IPS-NIHi11 (cell line): ENCODE results near the gene PHACTR1.
"Not testable (repeated sequence)": the region's sequence is repeated elsewhere in the genome, so short reads cannot be mapped to it uniquely, and the experiment has no call there.

Source experiments
- DNase-seq: peaks from one replicate; pipeline ENCODE4 v3.0.0; 2012; ENCODE audit warnings: mixed read lengths, low spot score

The PHACTR1 gene

DNA sequence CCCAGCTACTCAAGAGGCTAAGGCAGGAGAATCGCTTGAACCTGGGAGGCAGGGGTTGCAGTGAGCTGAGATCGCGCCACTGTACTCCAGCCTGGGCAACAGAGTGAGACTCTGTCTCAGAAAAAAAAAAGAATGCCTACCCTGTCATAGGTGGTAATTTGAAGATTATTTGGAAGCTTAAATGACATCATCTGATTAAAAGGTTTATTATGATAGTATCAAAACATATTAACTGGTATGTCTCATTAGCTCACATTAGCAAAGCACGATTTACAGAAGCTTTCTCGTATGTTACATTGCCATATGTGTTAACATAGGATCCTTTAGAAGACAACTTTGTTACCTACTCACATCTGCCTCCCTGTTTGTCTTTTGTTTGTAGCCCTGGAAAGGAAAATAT lies 443.3 kb downstream of the PHACTR1 start:
- not testable (repeated sequence) for DNase-seq

- no peak for DNase-seq
Measured at GRCh38 chr6:13163161-13163944, 446.8 kb downstream of the PHACTR1 start.

DNA sequence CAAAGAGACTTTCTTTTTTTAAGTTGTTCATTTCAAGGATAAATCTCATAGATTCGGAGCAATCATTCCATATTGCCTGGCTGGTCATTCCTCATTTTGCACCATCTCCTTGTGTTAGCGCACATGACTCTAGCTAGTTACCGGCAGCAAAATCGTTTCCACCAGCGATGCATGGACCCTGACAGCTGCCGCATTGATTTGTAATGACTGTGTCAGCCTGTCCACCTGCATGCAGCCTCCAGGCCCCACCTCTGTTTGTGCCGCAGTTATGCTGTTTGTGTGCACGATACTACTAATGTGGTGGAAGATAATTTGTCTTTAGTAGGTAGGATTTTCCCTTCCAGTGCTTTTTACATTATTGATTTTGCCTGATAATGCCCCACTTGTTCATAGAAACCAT lies 447.7 kb downstream of the PHACTR1 start:
- no peak for DNase-seq

DNA sequence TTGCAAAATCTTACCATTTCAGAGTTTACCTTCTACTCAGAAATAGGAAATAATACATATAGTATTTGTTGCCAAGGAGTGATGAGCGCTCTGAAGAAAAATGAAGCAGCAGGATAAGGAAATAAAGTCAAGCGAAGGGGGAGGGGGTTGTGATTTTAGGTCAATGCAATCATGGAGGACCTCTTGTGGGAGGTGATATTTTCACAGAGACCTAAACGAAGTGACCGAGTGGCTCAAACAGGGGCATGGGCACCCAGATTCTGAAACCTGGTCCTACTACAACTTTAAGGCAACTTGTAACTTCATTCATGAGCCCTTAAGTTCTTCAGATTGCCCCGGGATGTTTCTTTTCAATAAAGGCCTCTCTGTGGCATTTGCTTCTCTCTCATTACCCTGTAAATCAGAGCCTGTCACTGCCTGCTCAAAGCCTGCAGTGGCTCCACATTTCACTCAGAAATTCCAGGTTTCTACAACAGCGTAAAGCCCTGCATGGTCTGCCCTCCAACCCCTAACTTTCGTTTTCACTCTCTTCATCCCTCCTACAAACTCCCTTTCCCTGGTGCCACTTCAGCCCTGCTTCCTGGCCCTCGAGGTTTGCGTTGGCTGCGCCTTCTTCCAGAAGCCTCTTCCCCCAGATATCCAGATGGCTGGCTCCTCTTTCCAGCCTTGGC lies 449.1 kb downstream of the PHACTR1 start:
- DNase-seq: no peak

- DNase-seq: no peak
Measured at GRCh38 chr6:13166269-13166668, 449.7 kb downstream of the PHACTR1 start.

GRCh38 chr6:13166916-13167315 lies 450.3 kb downstream of the PHACTR1 start:
- no peak for DNase-seq

DNA sequence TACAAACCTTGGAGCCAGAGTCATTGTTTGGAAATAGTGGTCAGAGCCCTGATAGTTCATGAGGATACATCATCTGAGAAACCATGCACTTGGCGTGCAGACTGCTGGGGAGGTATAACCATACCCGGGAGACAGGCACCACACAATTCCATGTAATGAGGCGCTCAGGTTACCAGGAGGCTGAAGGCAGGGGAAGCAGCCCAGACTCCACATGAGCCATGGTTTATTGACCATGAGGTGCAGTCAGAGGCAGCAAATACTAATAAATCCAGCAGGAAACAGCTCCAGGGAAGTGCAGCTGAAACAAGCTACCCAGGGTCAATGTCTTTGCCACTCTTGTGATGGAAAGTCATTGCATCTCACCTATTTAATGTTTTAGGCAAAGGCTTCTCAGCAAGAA lies 455.7 kb downstream of the PHACTR1 start:
- no peak for DNase-seq

- no peak for DNase-seq
Measured at GRCh38 chr6:13175087-13175486, 458.5 kb downstream of the PHACTR1 start.

- peak; percentile 64 for DNase-seq
Measured at GRCh38 chr6:13175759-13176158, 459.2 kb downstream of the PHACTR1 start.

- no peak for DNase-seq
Measured at GRCh38 chr6:13177664-13178063, 461.1 kb downstream of the PHACTR1 start.

DNA sequence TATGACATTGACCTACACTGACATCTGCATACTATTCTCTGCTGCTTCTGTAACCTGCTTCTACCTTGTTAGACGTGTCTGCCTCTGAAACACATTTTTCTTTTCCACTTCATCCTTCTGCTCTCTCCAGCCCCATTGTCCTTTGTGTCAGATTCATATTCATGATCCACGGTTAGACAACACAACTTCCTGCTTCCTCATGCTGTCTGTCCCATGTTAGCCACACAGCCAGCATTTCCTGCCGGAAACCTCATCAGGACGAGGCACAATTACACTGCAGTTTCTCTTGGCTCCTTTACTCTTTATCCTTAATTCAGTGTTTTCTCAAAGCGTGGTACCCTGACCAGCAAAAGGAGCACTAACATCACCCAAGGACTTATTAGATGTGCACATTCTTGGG lies 461.5 kb downstream of the PHACTR1 start:
- DNase-seq: no peak

DNA sequence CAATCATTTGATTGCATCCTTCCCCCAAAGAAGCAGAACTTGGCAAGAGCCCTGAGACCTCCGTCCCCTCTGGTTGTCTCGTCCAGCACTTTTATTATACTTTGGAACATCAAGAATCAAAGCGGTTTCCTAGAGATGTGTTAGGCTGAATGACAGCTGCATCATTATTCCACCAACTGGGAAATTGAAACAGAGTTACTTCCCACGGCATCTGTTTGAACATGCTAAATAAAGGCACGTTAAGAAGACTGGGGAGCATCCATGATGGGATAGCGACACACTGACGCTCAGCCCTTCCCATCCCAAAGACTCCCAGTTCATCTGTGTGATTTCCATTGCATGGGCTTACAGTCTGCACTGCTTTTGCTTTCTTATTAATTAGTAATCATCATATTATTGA lies 464.0 kb downstream of the PHACTR1 start:
- no peak for DNase-seq

- DNase-seq: no peak
Measured at GRCh38 chr6:13181393-13181792, 464.8 kb downstream of the PHACTR1 start.

DNA sequence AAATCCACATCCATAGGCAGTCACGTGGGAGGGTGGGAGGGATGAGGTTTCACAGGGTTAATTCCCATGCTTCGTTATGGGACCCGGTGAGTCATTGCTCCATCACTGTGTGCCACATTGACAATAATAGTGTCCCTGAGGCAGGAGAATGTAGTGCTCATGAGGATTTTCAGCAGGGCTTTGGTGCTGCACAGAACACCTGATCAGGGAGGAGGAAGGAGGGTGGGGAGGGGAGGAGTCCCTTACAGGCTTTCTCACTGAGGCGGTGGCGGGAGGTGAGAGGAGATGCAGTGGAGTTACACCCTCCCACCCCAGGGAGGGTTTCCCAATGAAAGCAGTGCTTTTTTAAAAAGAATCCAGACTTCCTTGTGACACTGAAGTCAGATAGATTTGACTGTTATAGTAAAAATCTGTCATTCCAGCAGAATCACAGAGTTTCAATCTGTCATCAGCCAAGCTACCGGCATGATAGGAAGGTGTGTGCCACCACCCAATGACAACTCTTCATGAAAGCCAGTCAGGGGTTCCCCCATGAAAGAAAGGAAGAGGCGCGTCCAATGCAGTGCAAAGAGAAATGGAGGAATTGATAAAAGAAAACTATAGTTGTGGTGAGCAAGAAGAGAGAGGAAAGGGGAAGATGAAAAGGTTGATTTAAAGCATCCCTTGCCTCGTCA lies 467.0 kb downstream of the PHACTR1 start:
- no peak for DNase-seq

DNA sequence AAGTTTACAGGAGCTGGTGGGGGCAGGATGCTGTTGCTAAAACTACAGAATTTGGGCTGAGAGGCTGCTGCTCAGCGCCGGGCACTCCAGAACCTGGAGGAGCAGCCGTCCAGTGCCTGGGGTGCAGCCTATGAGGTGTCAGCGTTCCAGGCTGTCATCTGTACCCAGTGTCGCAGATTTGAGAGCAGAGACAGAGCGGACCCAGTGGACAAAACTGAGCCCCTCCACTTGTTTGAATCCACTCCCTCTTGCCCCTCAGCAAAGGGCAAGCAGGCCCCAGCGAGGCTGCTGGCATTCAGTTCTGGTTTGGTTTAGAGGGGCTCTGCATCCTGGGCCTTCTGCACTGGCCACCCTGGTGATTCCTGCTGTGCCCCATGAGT lies 467.5 kb downstream of the PHACTR1 start:
- no peak for DNase-seq

DNA sequence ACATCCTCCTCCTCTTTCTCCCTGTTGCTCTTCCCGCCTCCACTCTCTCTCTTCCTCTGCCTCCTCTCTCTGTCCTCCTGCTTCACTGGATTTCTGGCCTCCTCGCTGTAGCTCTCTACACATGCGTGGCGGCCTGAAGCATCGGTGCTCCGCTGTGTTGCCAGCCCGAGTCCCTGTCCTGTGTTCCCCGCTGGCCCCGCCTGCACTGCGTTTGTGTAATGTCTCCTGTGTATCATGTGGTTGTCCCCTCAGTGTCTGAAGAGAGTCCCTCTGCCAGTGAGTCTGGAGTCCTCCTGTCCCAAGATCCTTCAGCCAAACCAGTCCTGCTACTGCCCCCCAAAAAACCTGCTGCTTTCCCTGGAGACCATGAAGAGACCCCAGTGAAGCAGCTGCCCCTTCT lies 468.0 kb downstream of the PHACTR1 start:
- no peak for DNase-seq

DNA sequence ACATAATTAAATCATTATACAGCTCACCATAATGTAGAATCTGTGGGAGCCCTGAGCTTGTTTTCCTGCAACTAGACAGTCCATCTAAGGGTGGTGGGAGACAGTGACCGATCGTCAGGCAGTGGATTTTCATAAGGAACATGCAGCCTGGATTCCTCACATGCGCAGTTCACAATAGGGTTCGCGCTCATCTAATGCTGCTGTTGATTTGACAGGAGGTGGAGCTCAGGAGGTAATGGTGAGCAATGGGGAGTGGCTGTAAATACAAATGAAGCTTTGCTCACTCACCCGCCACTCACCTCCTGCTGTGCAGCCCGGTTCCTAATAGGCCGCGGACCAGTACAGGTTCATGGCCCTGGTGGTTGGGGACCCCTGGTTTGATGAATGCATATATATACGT lies 470.3 kb downstream of the PHACTR1 start:
- no peak for DNase-seq

- DNase-seq: no peak
Measured at GRCh38 chr6:13187692-13188091, 471.1 kb downstream of the PHACTR1 start.

GRCh38 chr6:13188306-13188705 lies 471.7 kb downstream of the PHACTR1 start:
- DNase-seq: no peak

DNA sequence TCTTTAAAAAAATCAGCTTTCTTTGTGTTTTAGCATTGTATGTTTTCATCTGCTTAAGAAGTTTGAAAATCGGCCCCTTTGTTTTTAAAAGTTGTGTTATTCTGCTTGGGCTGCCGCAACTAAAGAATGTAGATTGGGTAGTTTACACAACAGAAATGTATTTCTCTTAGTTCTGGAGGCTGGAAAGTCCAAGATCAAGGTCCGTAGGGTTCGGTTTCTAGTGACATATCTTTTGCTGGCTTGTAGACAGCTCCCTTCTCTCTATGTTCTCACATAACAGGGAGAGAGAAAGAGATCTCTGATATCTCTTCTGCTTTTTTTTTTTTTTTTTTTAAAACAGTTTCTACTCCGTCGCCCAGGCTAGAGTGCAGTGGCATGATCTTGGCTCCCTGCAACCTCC lies 473.1 kb downstream of the PHACTR1 start:
- no peak for DNase-seq

GRCh38 chr6:13190376-13190775 lies 473.8 kb downstream of the PHACTR1 start:
- no peak for DNase-seq

GRCh38 chr6:13191461-13191860 lies 474.9 kb downstream of the PHACTR1 start:
- no peak for DNase-seq

DNA sequence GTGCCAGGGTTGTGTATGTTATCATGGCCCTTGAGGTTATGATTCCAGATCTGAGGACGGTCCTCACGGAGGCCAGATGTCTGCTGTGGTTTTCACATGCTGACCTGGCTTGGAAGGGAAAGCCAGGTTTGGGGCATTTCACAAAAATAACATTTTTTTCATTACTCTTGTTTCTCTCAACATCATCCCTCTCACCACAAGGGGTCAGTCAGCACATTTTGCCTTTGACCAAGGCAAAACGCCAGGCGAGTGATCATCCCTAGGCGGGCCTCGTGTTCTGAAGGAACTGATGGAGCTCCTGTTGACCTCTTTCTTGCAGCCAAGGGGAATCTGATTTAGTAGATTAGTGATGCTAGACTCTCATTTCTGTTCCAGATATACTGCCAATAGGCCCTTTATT lies 478.3 kb downstream of the PHACTR1 start:
- peak; percentile 77 for DNase-seq
